Ramos (cell line): Measurements from ENCODE around the gene NCOR2.

Source experiments
- in situ Hi-C: fragments of 300-500 bp; cut with MboI; formaldehyde crosslinking; loops from one replicate; pipeline ENCODE4 v1.14.3; 2022; ENCODE audit warnings: low sequenced_read_pairs; ENCODE audit not compliant: unreplicated experiment

Gene NCOR2

GRCh38 chr12:124547626-124548025, 19.8 kb downstream of the NCOR2 start:
- in situ Hi-C loops = no loop called here

GRCh38 chr12:124545508-124546418, 21.6 kb downstream of the NCOR2 start:
- in situ Hi-C loops = no loop called here

- in situ Hi-C loops = no loop called here
Observed at GRCh38 chr12:124544983-124545382, 22.4 kb downstream of the NCOR2 start.

GRCh38 chr12:124544311-124544970, 23.0 kb downstream of the NCOR2 start:
- in situ Hi-C loops = no loop called here

- in situ Hi-C loops = no loop called here
Observed at GRCh38 chr12:124543590-124544310, 23.7 kb downstream of the NCOR2 start.

DNA sequence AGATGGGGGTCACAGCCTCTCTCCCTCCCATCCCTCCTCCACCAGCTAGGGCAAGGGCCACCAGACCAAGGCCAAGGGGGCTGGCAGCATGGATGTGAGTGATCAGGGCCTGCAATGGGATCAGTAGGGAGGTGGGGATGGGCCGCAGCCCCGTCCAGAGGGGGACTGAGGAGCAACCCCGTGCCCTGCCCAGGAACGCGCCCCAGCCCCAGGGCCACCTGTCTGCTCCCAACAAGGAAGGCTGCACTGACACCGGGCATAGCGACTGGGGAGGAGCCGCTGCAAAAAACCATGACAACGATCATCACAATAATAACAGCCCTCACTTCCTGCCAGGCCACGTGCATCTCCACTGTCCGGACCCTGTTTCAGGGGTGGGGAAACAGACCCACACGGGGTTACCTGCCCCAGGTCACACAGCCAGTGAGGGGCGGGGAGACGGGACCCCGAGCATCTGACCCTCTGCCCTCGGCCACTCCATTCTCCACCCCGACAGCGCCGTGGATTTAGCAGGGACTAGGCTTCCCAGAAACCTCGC, 24.3 kb downstream of the NCOR2 start:
- in situ Hi-C loops = no loop called here

DNA sequence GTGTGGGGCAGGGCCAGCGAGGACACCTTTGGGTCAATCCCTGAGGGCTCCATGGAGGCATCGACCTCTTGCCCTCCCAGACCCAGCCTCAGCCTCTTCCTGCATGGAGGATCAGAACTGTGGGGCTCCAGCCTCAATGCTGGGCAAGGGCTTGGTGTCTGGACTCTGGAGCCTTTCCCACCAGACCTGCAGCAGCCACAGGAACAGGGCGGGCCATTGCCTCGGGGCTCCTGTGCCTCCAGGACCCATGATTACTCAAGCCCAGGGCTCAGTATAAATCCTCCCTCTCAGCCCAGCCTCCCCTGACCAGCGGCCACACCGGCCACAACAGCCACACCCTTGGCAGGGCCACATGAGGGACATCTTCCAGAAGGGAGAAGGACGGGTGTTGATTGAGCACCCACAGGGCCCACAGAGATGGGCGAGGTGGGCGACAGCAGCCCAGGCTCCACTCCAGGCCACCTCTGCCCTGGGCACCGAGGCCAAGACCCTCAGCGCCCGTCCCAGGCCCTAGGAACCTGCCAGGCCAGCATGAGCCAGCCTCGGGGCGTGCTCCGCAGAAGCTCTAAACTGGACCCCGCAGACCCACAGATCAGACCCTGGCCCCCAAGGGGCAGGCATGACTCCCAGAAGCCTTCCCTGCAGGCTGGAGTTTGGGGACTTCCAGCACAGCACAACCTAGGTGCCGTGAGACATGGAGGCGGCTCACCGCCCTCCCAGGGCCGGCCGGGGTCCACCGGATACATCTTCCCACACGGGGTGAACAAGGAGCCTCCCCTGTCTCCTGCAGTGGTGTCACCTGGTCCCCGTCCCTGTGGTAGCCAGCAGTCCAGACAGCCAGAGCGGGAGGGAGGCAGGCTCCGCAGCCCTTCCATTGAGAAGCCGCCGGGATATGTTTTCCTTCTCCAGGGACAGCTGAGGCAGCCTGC, 25.1 kb downstream of the NCOR2 start:
- in situ Hi-C loops = no loop called here

GRCh38 chr12:124541322-124541721, 26.1 kb downstream of the NCOR2 start:
- in situ Hi-C loops = no loop called here

GRCh38 chr12:124539084-124540041, 28.0 kb downstream of the NCOR2 start:
- in situ Hi-C loops = no loop called here

DNA sequence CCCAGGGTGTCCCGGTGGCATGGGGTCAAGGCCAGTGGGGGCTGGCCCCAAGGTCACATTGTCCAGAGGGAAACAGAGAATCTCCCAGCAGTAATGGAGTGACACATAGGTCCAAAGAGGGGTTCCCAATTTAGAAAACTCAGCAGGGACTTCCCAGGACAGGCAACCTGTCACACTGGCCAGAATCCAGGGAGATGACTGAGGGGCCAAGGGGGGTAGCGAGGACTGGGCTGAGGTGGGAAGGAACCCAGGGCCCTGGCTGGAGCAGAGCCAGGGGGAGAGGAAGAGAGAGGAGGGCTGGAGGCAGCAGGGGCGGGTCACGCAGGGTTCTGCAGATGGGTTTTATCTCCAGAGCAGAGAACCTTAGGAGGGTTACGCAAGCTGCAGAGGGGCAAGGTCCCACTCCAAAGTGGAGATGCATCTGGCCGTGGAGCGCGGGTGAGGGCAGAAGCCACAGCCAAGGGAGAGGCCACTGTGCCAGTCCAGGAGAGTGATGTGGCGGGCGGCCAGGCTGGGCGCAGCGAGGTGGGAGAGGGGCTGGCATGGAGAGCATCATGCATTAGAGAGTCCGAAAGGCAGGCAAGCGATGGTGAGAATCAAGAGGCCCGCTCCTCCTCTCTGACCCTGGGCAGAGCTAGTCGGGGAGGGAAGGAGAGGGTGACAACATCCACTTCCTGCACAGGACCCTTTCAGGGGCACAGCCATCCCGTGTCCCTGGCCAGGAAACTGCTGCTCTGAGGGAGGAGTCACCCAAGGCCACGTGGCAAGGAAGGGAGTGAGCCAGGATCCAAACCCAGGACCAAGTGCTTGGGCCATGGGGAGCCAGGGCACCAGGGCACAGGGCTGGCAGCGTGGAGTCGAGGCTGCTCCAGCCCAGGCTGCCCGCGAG, 29.0 kb downstream of the NCOR2 start:
- in situ Hi-C loops = no loop called here

DNA sequence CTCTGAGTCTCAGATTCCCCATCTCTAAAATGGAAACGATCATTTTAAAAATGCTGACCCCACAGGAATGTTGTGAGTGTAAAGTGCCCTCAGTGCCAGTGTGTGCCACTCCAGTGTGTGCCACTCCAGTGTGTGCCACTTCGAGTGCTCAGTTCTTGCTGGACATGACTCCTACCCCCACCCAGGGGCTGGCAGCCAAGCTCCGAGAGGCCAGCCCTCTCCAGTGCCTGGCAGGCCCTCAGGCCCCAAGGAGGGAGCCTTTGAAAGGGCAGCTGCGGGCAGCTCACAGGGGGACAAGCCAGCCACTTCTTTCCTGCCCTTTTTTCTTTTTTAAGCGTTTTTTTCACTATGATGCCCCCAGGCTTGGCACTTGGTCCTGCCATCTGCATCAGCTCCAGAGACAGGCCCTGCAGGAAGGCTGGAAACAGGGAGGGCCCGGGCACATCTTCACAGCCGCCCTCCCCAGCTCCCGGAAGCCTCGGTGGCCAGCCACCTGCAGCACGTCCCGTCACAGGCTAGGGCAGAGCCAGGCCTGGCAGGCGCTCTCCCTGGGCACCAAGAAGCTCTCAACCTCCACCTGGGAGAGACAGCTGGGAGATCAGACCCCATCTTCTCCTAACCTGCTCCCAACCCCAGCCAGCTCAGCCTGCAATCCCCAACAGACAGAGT, 29.8 kb downstream of the NCOR2 start:
- in situ Hi-C loops = no loop called here

DNA sequence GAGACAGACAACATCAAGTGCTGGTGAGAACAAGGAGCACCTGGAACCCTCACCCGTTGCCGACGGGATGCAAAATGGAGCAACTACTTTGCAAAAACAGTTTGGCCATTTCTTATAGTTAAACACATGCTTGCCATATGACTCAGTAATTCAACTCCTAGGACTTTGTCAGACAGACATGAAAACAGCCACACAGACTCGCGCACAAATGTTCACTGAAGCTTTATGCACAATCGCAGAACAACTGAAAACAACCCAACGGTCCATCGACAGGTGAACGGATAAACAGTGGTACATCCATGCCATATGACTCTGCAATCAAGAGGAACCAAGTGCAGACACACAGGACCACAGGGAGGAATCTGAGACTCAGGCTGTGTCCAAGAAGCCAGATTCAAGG, 30.8 kb downstream of the NCOR2 start:
- in situ Hi-C loops = no loop called here

DNA sequence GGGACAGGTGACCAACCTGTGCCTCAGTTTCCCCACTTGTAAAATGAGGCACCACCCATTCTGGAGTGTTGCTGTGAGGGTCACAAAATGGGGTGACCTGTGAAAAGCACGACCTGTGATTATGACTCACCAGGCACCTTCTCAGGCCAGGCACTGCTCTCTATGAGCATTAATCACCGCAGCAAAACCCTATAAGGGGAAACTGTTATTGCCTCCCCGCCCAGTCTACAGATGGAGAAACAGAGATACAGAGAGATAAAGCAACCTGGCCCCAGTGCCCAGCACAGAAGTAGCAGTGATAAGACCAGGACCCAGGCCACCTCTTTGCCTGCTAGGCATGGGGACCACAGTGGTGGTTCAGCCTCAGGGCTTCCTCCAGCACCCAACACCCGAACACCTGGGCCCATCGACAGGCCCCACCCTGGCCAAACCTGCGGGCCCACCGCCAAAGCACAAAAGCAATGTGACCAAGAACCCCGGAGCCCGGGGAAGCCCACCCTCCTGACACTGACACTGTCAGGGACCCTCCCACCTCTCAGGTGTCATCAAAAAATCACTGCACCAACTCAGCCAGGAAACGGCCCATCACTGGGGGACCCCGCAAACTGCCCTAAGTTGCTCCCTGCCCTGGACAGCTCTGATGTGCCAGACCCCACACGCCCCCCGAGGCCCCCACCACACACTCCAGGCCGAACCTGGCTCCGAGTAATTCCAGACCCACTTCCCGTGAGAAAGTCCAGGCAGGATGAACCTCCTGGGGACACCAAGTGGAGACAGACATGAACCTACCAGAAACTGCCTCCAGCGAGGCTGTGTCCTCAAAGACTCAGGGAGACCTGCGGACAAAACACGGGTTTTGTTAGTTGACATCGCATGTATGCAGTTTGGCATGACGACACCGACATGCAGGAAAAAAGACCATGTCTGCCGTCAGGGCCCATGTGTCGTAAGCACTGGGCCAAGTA, 32.4 kb downstream of the NCOR2 start:
- in situ Hi-C loops = no loop called here

- in situ Hi-C loops = no loop called here
Observed at GRCh38 chr12:124533456-124533855, 34.0 kb downstream of the NCOR2 start.

DNA sequence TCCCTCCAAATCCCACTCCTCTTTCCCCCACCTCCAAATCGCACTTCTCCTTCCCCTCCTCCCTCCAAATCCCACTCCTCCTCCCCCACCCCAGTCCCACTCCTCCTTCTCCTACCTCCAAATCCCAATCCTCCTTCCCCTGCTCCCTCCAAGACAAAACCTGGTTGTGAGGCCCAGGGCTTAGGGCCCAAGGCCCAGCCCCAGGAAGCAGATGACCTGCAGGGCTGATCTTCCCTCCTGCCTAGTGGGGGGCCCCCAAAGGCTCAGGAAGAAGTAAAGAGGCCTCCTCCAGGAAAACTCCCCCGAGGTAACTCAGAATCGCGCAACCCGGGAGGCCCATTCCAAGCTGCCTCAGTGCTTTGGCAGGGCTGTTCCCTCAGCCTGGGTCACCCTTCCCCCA, 34.4 kb downstream of the NCOR2 start:
- in situ Hi-C loops = no loop called here

- in situ Hi-C loops = no loop called here
Observed at GRCh38 chr12:124532331-124532750, 35.1 kb downstream of the NCOR2 start.
